ENCODE measurements around the gene BSN.

GRCh38 chr3:49626101-49626581 lies 71.9 kb downstream of the BSN start:
- TF ChIP-seq CTCF (IDR thresholded peaks at IDR 0.05) (no peak), POLR2A (IDR thresholded peaks at IDR 0.05) (no peak)

All from right lobe of liver (tissue), 4 donors.